HG02970 (cell line): ENCODE measurements around the gene ERG28.

Source experiments
- ATAC-seq: cut with Tn5 transposase; IDR thresholded peaks from one replicate; pipeline ENCODE4 v1.9.1; 2021; ENCODE audit warnings: mild to moderate bottlenecking, moderate library complexity, moderate number of reproducible peaks; ENCODE audit not compliant: unreplicated experiment, low FRiP score

The ERG28 gene

GRCh38 chr14:75661499-75661814 is 781 bp upstream of the ERG28 start:
- no peak for ATAC-seq

GRCh38 chr14:75660238-75660629 is 442 bp downstream of the ERG28 start:
- ATAC-seq = no peak

- ATAC-seq = no peak
These were observed 1.7 kb downstream of the ERG28 start for GRCh38 chr14:75658957-75659356.

- no peak for ATAC-seq
These were observed 3.3 kb downstream of the ERG28 start for GRCh38 chr14:75657331-75657730.

- no peak for ATAC-seq
These were observed 5.4 kb downstream of the ERG28 start for GRCh38 chr14:75655235-75655634.

- no peak for ATAC-seq
These were observed 6.4 kb downstream of the ERG28 start for GRCh38 chr14:75654127-75654732.

- ATAC-seq = no peak
These were observed 7.1 kb downstream of the ERG28 start for GRCh38 chr14:75653563-75653962.

- ATAC-seq = no peak
These were observed 10.2 kb downstream of the ERG28 start for GRCh38 chr14:75650253-75651058.

GRCh38 chr14:75649773-75650172 is 10.9 kb downstream of the ERG28 start:
- no peak for ATAC-seq

GRCh38 chr14:75649337-75649736 is 11.3 kb downstream of the ERG28 start:
- no peak for ATAC-seq

- ATAC-seq = no peak
These were observed 12.4 kb downstream of the ERG28 start for GRCh38 chr14:75648066-75648838.

GRCh38 chr14:75647640-75648039 is 13.0 kb downstream of the ERG28 start:
- no peak for ATAC-seq

GRCh38 chr14:75646762-75647161 is 13.9 kb downstream of the ERG28 start:
- no peak for ATAC-seq

GRCh38 chr14:75645056-75645455 is 15.6 kb downstream of the ERG28 start:
- no peak for ATAC-seq

GRCh38 chr14:75643985-75644384 is 16.7 kb downstream of the ERG28 start:
- ATAC-seq = no peak

GRCh38 chr14:75640876-75641275 is 19.8 kb downstream of the ERG28 start:
- no peak for ATAC-seq

- ATAC-seq = no peak
These were observed 24.5 kb downstream of the ERG28 start for GRCh38 chr14:75636100-75636692.

- ATAC-seq = no peak
These were observed 25.8 kb downstream of the ERG28 start for GRCh38 chr14:75634848-75635247.

- no peak for ATAC-seq
These were observed 29.2 kb downstream of the ERG28 start for GRCh38 chr14:75631453-75631831.

GRCh38 chr14:75630695-75631452 is 29.8 kb downstream of the ERG28 start:
- no peak for ATAC-seq
